ENCODE data around the gene NPEPL1. TPM values are rescaled to one million over a fixed set of nuclear protein-coding genes. Genes with fewer than 3 reads are reported as not detected.
"Not testable (repeated sequence)": the region's sequence is repeated elsewhere in the genome, so short reads cannot be mapped to it uniquely, and the experiment has no call there.

Gene NPEPL1
- total RNA-seq, 2 experiments from 2014 or later: 13.7 to 15.2 TPM

DNA sequence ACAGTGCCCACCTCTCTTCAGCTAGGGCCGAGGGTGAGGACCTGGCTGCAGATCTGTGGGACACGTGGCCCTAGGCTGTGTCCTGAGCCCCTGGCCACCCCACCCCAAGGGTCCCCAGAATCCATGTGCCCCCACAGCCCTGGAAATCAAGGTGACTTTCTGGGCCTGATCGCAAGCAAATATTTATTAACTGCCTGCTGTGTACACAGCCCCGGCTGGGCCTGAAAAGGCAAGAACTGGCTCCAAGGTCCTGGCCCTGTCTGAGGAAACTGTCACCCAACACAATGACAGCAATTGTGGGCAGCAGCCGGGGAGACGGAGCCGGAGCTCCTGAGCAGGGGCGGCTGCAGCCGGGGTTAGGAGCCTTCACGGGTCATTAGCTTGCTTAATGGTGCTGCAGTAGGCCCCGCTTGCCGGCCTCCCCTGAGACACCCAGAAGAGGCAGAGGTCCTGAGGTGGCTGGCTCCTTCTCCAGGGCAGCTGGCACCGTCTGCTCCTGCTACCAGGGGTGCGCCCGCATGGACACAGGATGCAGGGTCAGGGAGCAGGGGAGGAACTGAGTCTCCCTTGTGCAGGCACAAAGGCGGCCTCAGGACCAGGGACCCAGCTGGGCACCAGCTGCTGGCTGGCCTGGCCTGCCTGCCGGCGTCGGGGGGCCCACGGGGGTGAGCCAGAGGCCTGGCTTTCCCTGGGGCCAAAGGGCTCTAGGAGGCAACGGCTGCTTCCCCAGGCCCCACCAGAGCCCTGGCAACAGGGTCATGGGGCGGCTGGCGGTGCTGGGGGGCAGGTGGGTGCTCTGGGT, 24.1 kb downstream of the NPEPL1 start:
- DNase-seq: no peak
- no peaks in the 10 kb centered on the region for H3K36me3 Mint-ChIP-seq

DNA sequence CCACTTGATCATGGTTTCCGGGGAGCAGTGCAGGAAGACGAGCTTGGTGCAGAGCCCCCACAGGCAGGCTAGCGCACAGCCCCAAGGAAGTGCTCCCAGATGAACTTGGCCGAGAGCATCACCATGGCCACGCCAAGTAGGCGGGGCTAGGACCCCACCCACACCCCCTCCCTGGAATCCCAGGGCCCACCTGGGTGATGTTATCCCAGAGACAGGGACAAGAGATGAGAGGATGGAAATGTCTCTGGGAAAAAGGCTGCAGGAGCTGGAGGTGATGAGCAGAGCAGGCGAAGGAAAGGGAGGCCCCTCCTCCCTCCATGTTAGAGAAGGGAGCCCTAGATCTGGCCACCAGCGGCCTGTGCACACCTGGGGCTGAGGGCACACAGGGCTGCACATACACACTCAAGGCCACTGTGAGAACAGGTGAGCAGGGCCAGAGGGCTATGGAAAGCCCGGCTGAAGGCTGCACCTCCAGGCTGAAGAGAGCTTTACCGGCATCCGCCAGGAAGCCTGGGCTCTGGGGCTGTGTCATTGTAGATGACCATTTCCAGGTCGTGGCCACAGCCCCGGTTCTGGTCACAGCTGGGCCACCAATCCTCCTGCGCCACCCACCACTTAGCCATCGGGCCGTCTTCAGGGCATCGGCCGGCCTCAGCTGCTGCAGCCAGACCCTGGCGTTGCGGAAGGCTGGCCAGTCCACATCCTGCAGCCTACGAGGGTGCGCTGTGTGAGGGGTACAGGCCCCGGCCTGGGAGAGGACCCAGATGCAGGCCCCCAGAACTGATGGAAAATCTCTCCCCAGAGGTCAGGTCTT, 24.9 kb downstream of the NPEPL1 start:
- Mint-ChIP-seq H3K27me3 (peaks cover 13% of the 10 kb centered on the region), H3K9me3 (no peaks in the 10 kb centered on the region), H3K4me1 (no peaks in the 10 kb centered on the region), H3K27ac (no peak overlapping the region), H3K36me3 (no peaks in the 10 kb centered on the region), H3K4me3 (no peak overlapping the region)
- DNase-seq: no peak

More for the DNA sequence above, 24.1 kb downstream of the NPEPL1 start:
- Mint-ChIP-seq H3K27ac (no peak overlapping the region), H3K27me3 (peaks cover 8% of the 10 kb centered on the region), H3K4me3 (no peak overlapping the region), H3K4me1 (no peaks in the 10 kb centered on the region), H3K9me3 (no peaks in the 10 kb centered on the region)

DNA sequence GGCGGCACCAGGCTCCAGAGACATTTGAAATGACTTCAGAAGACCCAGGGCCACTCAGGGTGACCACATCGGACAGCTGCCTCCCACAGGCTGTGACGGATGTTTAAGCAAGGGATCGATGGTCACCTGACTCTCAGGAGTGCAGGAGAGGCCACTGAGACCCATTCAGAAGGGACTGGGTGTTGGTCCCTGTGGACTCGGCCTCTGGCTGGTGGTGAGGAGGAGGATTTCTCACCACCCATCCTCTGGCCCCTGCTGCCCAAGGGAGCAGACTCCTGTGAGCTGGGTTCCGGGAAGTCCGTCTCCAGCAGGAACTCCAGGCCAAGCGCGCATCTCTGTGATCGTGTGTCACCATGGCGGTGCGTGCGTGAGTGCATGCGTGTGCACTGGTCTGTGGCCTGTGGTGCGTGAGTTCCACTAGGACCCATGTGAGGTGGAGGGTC, 25.5 kb downstream of the NPEPL1 start:
- no peaks in the 10 kb centered on the region for H3K9me3 Mint-ChIP-seq
- no peaks in the 10 kb centered on the region for H3K36me3 Mint-ChIP-seq
- H3K4me1 Mint-ChIP-seq: no peaks in the 10 kb centered on the region
- peaks cover 19% of the 10 kb centered on the region for H3K27me3 Mint-ChIP-seq
- H3K27ac Mint-ChIP-seq: no peak overlapping the region
- H3K4me3 Mint-ChIP-seq: no peak overlapping the region
- DNase-seq: no peak

DNA sequence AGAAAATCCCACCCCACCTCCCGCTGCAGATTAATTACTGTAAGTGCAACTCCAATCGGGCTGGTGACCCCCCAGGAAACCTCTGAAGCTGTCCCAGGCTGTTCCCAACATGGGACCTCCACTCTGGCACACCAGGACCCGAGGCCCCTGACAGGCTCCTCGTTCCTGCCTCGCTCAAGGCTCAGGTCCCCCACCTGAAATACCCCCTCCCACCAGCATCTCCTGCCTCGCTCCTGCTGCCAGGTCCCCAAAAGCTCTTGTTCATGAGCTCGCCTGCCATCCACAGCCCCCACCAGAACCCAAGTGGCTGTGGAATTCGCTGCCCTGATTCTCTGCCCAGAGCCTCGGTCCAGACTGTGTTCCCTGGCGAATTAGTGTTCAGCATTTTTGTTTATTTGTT, 26.1 kb downstream of the NPEPL1 start:
- Mint-ChIP-seq H3K9me3 (no peaks in the 10 kb centered on the region), H3K27ac (peak overlapping the region; percentile 54), H3K4me3 (no peak overlapping the region), H3K27me3 (peaks cover 25% of the 10 kb centered on the region), H3K4me1 (no peaks in the 10 kb centered on the region), H3K36me3 (no peaks in the 10 kb centered on the region)
- no peak for DNase-seq

DNA sequence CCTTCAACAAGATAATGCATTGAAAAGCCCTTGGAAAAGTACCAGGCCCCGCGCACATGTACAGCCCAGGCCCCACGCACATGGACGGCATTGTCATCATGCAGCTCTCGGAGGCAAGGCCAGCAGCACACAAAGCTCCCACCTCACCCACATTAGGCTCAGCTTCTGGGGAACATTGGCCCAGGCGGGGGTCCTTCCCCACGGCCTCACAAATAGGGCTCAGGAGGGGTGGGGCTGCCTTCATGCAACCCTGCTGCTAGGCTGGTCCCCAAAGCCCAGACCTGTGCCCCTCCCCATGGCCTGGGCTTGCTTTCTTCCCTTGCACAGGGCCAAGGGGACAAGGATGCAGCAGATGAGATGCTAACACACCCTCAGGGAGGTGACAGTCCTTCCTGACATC, 26.7 kb downstream of the NPEPL1 start:
- Mint-ChIP-seq H3K27ac (no peak overlapping the region), H3K4me1 (no peaks in the 10 kb centered on the region), H3K27me3 (peaks cover 31% of the 10 kb centered on the region), H3K9me3 (no peaks in the 10 kb centered on the region), H3K36me3 (no peaks in the 10 kb centered on the region), H3K4me3 (no peak overlapping the region)
- no peak for DNase-seq

DNA sequence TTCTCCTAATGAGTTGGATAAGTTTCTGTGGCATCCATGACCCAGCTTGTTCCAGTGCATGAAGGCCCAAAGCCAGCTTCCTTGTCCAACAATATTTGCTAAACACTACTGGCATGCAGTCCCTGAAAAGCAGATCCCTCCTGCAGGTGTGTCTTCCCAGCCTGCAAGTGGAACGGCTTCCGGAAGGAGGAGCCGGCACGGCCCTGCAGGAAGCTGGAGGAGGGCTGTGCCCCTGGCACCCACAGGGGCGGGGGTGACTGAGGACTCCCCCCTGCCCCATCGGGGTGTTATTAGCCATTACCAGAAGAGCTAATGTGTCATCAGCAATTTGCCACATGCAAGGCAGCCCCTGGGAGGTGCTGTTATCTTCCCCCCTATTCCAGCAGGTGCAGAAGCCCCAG, 27.4 kb downstream of the NPEPL1 start:
- Mint-ChIP-seq H3K4me1 (no peaks in the 10 kb centered on the region), H3K36me3 (no peaks in the 10 kb centered on the region), H3K27me3 (peaks cover 38% of the 10 kb centered on the region), H3K27ac (no peak overlapping the region), H3K9me3 (no peaks in the 10 kb centered on the region), H3K4me3 (no peak overlapping the region)
- no peak for DNase-seq

DNA sequence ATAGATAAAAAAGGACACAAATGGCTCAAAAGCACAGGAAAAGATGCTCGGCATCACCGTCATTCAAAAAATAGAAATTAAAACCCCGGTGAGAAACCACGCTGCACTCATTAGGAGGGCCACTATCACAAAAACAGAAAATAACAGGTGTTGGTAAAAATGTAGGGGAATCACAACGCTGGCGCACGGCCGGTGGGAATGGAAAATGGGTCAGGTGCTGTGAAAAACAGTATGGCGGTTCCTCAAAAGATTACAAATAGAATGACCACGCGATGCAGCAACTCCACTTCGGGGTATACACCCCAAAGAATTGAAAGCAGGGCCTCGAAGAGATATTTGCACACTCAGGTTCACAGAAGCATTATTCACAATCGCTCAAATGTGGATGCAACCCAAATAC, 28.3 kb downstream of the NPEPL1 start:
- no peaks in the 10 kb centered on the region for H3K9me3 Mint-ChIP-seq
- H3K4me1 Mint-ChIP-seq: no peaks in the 10 kb centered on the region

DNA sequence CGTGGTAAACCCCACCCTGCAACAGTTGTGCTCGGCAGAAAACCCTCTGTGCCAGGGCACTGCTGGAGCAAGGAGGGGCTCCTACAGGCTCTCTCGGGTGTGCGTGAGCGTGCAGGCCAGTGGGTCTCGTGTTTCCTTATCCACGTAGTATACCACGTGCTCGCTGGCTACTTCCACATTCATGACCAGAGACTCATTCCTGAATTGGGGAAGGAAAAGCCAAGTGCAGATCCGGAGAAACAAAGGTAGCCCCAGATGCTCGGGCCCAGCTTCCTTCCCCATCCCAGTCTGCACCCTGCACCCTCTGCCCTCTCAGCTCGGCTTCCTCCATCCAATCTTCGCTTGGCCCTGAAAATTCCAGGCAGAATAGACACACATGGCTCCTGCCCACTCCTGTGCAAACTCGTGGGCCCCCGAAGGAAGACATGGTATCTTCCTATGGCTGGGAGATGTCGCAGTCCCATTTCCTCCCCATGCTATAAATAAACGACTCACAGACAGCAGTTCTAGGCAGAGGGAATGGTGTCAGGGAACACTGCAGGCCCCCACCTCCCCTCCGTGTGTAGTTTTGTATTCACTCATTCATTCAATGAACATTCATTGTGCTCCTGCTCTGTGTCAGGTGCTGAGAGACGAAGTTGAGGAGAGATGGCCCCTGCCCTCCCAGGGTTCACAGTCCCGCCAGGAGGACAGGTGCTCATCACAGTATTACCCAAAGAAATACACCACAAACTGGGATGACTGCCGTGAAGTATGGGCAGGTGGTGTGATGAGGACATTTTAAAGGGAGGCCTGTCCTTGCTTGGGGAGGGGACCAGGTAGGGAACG, 29.6 kb downstream of the NPEPL1 start:
- Mint-ChIP-seq H3K4me1 (no peaks in the 10 kb centered on the region), H3K27ac (no peak overlapping the region), H3K9me3 (peaks cover 5% of the 10 kb centered on the region), H3K4me3 (no peak overlapping the region), H3K36me3 (no peaks in the 10 kb centered on the region), H3K27me3 (peaks cover 42% of the 10 kb centered on the region)
- no peak for DNase-seq

More for the DNA sequence above, 28.3 kb downstream of the NPEPL1 start:
- H3K36me3 Mint-ChIP-seq: no peaks in the 10 kb centered on the region
- peaks cover 40% of the 10 kb centered on the region for H3K27me3 Mint-ChIP-seq
- no peak overlapping the region for H3K4me3 Mint-ChIP-seq
- DNase-seq: no peak
- H3K27ac Mint-ChIP-seq: no peak overlapping the region

DNA sequence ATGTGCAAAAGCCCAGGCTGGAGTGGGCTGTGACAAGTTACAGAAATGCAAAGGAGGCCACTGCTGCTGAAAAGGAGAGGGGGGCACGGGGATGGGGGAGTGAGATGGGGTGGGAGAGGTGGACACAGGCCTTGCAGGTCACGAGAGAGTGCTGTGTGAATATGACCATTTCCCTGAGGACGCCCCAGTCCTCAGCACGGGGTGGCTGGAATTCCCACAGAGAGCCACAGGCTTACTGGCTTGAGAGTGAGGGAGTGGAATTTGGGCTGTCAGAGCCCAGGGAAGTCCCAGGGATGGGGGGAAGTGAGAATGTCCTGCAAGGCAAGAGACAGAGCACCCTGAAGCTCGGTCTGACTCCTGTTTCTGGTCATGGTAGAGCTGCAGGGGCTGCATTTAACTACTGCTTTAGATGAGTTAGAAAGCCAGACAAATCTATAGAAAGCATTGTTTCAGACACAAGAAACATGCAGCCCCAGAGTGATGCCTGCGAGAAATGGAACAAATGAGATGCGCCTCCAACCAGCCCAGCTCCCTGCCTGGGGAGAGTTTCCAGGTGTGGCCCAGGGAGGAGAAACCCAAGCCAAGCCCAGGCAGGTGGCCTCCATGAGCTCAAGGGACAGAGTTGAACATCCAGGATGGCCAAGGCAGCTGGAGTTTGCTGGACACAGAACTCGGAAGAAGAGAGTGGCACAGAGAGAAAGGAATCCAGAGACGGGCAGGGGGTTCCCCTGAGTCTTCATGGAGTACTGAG, 30.5 kb downstream of the NPEPL1 start:
- Mint-ChIP-seq H3K4me3 (no peak overlapping the region), H3K9me3 (peaks cover 11% of the 10 kb centered on the region), H3K36me3 (peaks cover 2% of the 10 kb centered on the region), H3K27me3 (peaks cover 48% of the 10 kb centered on the region), H3K4me1 (no peaks in the 10 kb centered on the region), H3K27ac (no peak overlapping the region)
- DNase-seq: no peak

DNA sequence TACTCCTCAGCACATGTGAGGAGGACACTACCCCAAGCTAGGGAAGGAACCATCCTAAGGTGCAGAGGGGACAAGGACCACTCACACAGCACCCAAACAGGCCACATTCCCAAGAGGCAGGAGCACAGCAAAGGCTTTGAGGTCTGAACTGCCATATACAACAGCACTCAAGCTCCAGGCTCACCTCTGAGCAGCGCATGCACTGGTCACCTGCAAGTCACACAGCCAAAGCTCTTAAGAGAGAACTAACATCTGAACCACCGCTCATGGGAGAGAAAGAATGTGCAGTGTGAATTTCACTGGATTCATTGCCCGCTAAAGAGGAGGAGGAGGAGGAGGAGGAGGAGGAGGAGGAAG, 31.0 kb downstream of the NPEPL1 start:
- Mint-ChIP-seq H3K9me3 (peaks cover 12% of the 10 kb centered on the region), H3K4me3 (no peak overlapping the region), H3K36me3 (peaks cover 2% of the 10 kb centered on the region), H3K27me3 (peaks cover 48% of the 10 kb centered on the region), H3K4me1 (no peaks in the 10 kb centered on the region), H3K27ac (no peak overlapping the region)
- DNase-seq: no peak

DNA sequence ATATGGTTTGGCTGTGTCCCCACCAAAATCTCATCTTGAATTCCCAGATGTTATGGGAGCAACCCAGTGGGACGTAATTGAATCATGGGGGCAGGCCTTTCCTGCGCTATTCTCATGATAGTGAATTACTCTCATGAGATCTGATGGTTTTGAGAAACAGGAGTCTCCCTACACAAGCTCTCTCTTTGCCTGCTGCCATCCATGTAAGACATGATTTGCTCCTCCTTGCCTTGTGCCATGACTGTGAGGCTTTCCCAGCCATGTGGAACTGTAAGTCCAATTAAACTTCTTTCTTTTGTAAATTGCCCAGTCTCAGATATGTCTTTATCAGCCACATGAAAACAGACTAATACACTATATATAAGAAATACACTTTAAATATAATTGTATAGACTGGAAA, 33.6 kb downstream of the NPEPL1 start:
- H3K36me3 Mint-ChIP-seq, H3K27ac Mint-ChIP-seq, H3K4me1 Mint-ChIP-seq, H3K4me3 Mint-ChIP-seq, DNase-seq: not testable (repeated sequence)
- Mint-ChIP-seq H3K27me3 (peaks cover 63% of the 10 kb centered on the region), H3K9me3 (peaks cover 12% of the 10 kb centered on the region)

DNA sequence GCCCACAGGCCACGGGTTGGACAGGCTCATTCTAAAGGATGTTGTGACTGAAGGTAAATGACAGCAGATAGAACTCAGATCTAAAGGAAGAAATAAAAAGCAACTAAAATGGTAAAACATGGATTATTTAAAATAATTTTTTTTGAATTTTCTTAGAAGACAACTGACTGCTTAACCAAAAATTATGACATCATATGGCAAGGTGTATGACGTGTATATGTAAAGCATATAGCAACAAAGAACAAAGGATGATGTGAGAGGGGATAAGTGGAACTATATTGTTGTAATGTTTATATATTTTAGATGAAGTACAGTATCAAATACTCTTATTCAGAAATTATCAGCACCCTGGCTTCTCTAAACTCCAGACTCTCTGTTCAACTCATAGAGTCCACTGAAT, 38.6 kb downstream of the NPEPL1 start:
- no peak overlapping the region for H3K27ac Mint-ChIP-seq
- H3K27me3 Mint-ChIP-seq: peaks cover 51% of the 10 kb centered on the region
- H3K4me3 Mint-ChIP-seq: no peak overlapping the region
- peaks cover 2% of the 10 kb centered on the region for H3K36me3 Mint-ChIP-seq
- peaks cover 11% of the 10 kb centered on the region for H3K9me3 Mint-ChIP-seq
- DNase-seq: no peak
- no peaks in the 10 kb centered on the region for H3K4me1 Mint-ChIP-seq

DNA sequence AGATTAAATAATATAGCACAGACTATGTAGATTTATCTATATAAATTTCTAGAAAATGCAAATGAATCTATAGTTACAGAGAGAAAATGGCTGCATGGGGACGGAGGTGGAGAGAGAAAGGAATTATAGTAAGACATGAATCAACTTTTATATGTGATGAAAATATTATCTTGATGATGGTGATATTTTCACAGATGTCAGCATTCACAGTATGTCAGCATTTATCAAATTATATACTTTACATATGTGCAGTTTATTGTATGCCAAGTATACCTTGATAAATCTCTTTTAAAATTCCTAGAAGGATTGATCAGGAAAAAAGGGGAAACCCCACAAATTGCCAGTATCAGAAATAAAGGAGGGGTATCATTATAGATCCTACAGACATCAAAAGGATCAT, 44.6 kb downstream of the NPEPL1 start:
- peaks cover 44% of the 10 kb centered on the region for H3K27me3 Mint-ChIP-seq
- H3K9me3 Mint-ChIP-seq: no peaks in the 10 kb centered on the region
- no peak for DNase-seq
- H3K4me3 Mint-ChIP-seq: no peak overlapping the region
- H3K27ac Mint-ChIP-seq: no peak overlapping the region
- H3K4me1 Mint-ChIP-seq: no peaks in the 10 kb centered on the region
- H3K36me3 Mint-ChIP-seq: no peaks in the 10 kb centered on the region
